ENCODE measurements around the gene GALNT14. TPM values are rescaled to one million over a fixed set of nuclear protein-coding genes. Genes with fewer than 3 reads are reported as not detected.

The GALNT14 gene
- total RNA-seq, 1 experiment from 2014 or later = 6.0 TPM

DNA sequence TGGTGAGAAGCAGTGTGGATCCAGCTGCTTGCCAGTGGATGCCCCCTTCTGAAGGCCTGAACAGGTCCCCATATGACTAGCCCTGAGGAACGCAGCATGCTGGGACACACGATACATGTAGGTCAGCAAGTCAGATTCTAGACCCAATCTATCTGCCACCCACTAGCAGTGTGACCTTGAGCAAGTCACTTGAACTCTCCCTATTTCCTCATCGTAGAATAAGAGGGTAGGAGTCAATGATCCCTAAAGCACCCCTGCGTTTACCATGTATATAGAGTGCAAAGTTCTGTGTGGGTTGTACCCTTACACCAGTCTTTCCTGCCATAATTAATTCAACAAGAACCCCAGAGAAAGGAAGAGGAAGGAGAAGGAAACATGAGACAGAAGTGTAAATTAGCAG lies 123.7 kb downstream of the GALNT14 start (continued):
- TF ChIP-seq SOX15 (CRISPR knock-in tag; IDR thresholded peaks at IDR 0.05) (no peak), HMGXB4 (CRISPR knock-in tag; IDR thresholded peaks at IDR 0.05) (no peak), CREB1 (CRISPR knock-in tag; IDR thresholded peaks at IDR 0.05) (no peak), ZNF396 (CRISPR knock-in tag; IDR thresholded peaks at IDR 0.05; ENCODE audit: borderline replicate concordance) (no peak), GABPB1 (CRISPR knock-in tag; IDR thresholded peaks at IDR 0.05) (no peak)
- TF ChIP-seq, protein P1, sequence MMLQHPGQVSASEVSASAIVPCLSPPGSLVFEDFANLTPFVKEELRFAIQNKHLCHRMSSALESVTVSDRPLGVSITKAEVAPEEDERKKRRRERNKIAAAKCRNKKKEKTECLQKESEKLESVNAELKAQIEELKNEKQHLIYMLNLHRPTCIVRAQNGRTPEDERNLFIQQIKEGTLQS (CRISPR knock-in tag; conservative IDR thresholded peaks at IDR 0.05) = no peak
- TF ChIP-seq, protein P2, sequence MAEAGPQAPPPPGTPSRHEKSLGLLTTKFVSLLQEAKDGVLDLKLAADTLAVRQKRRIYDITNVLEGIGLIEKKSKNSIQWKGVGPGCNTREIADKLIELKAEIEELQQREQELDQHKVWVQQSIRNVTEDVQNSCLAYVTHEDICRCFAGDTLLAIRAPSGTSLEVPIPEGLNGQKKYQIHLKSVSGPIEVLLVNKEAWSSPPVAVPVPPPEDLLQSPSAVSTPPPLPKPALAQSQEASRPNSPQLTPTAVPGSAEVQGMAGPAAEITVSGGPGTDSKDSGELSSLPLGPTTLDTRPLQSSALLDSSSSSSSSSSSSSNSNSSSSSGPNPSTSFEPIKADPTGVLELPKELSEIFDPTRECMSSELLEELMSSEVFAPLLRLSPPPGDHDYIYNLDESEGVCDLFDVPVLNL (CRISPR knock-in tag; IDR thresholded peaks at IDR 0.05; ENCODE audit: borderline replicate concordance, low read depth) = no peak

DNA sequence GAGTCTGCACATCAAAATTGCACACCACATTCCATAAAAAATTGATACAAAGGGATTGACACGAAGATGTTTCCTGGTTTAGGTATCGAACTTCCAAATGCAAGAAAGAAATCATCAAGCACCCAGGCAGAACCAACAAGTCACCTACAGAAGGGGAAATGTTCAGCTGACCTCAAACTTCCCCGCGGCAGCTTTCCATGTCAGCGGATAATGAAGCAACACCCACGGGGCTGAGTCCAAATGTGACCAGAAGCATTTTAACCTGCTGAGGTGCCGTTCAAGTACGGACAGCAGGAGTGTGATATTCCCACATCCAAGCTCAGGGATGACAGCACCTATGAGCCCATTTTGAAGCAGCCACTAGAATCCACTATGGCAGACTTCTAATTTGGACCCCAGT lies 124.9 kb downstream of the GALNT14 start:
- TF ChIP-seq RELA (CRISPR knock-in tag; IDR thresholded peaks at IDR 0.05; ENCODE audit: borderline replicate concordance) = no peak
- Mint-ChIP-seq H3K9me3 (0 out of 2 replicates have a peak, but pooled peaks cover 5% of the 10 kb centered on the region), H3K27ac (no peak overlapping the region), H3K27me3 (ENCODE audit: low read depth) (no peaks in the 10 kb centered on the region), H3K36me3 (no peaks in the 10 kb centered on the region), H3K4me3 (no peak overlapping the region), H3K4me1 (peaks cover 11% of the 10 kb centered on the region)
- ChIA-PET POLR2A (no interaction called here), CTCF (interaction anchor here (1.2 to 1.3 kb wide), 2 partner anchors 125 to 320 kb away, joined by 3 to 4 read pairs; partner anchors contain the start of gene GALNT14)
- DNase-seq (ENCODE audit: low spot score) = no peak
- no peak for ATAC-seq

- POLR2A ChIA-PET = no interaction called here
- H3K4me3 Mint-ChIP-seq = no peak overlapping the region
- H3K36me3 Mint-ChIP-seq = no peaks in the 10 kb centered on the region
- ATAC-seq (no peak), DNase-seq (ENCODE audit: low spot score) (no peak)
- H3K27ac Mint-ChIP-seq = no peak overlapping the region
- peaks cover 11% of the 10 kb centered on the region for H3K4me1 Mint-ChIP-seq
- no peak for TF ChIP-seq KAT7 (CRISPR knock-in tag; IDR thresholded peaks at IDR 0.05; ENCODE audit: borderline replicate concordance)
- no peak for TF ChIP-seq FOXK1 (CRISPR knock-in tag; IDR thresholded peaks at IDR 0.05)
- no peak for TF ChIP-seq HMGA2 (CRISPR knock-in tag; IDR thresholded peaks at IDR 0.05)
- TF ChIP-seq OVOL2 (CRISPR knock-in tag; IDR thresholded peaks at IDR 0.05; ENCODE audit: borderline replicate concordance) = no peak
- TF ChIP-seq IRF1 (CRISPR knock-in tag; IDR thresholded peaks at IDR 0.05) = no peak
- TF ChIP-seq, protein P3, sequence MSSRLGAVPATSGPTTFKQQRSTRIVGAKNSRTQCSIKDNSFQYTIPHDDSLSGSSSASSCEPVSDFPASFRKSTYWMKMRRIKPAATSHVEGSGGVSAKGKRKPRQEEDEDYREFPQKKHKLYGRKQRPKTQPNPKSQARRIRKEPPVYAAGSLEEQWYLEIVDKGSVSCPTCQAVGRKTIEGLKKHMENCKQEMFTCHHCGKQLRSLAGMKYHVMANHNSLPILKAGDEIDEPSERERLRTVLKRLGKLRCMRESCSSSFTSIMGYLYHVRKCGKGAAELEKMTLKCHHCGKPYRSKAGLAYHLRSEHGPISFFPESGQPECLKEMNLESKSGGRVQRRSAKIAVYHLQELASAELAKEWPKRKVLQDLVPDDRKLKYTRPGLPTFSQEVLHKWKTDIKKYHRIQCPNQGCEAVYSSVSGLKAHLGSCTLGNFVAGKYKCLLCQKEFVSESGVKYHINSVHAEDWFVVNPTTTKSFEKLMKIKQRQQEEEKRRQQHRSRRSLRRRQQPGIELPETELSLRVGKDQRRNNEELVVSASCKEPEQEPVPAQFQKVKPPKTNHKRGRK (CRISPR knock-in tag; IDR thresholded peaks at IDR 0.05; ENCODE audit: borderline replicate concordance) = no peak
- TF ChIP-seq NR3C1 (CRISPR knock-in tag; conservative IDR thresholded peaks at IDR 0.05; ENCODE audit: low read depth) = no peak
- TF ChIP-seq PRDM15 (CRISPR knock-in tag; IDR thresholded peaks at IDR 0.05) = no peak
- TF ChIP-seq NR1H2 (CRISPR knock-in tag; IDR thresholded peaks at IDR 0.05) = no peak
- no peak for TF ChIP-seq SOX15 (CRISPR knock-in tag; IDR thresholded peaks at IDR 0.05)
- TF ChIP-seq ZNF423 (CRISPR knock-in tag; IDR thresholded peaks at IDR 0.05) = no peak
- TF ChIP-seq, protein P4, sequence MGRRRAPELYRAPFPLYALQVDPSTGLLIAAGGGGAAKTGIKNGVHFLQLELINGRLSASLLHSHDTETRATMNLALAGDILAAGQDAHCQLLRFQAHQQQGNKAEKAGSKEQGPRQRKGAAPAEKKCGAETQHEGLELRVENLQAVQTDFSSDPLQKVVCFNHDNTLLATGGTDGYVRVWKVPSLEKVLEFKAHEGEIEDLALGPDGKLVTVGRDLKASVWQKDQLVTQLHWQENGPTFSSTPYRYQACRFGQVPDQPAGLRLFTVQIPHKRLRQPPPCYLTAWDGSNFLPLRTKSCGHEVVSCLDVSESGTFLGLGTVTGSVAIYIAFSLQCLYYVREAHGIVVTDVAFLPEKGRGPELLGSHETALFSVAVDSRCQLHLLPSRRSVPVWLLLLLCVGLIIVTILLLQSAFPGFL (CRISPR knock-in tag; IDR thresholded peaks at IDR 0.05; ENCODE audit: borderline replicate concordance) = no peak
- TF ChIP-seq GTF2I (CRISPR knock-in tag; conservative IDR thresholded peaks at IDR 0.05) = no peak
- TF ChIP-seq ZNF232 (CRISPR knock-in tag; IDR thresholded peaks at IDR 0.05) = no peak
- TF ChIP-seq, protein P1 (CRISPR knock-in tag; conservative IDR thresholded peaks at IDR 0.05) = no peak
- TF ChIP-seq EMX1 (CRISPR knock-in tag; IDR thresholded peaks at IDR 0.05) = no peak
- H3K27me3 Mint-ChIP-seq (ENCODE audit: low read depth) = no peaks in the 10 kb centered on the region
- 0 out of 2 replicates have a peak, but pooled peaks cover 5% of the 10 kb centered on the region for H3K9me3 Mint-ChIP-seq
- CTCF ChIA-PET = no interaction called here
These were observed 125.8 kb downstream of the GALNT14 start for GRCh38 chr2:31012406-31012805.
